Medulla oblongata (tissue), 1 donor: Measurements from ENCODE around the gene ROBO2.

Experiments
- DNase-seq: peaks from one replicate; pipeline ENCODE4 v3.0.0-alpha.2; 2015; ENCODE audit errors: extremely low spot score

The ROBO2 gene

GRCh38 chr3:77586216-77586615 is 546.3 kb downstream of the ROBO2 start:
- DNase-seq, result no peak

DNA sequence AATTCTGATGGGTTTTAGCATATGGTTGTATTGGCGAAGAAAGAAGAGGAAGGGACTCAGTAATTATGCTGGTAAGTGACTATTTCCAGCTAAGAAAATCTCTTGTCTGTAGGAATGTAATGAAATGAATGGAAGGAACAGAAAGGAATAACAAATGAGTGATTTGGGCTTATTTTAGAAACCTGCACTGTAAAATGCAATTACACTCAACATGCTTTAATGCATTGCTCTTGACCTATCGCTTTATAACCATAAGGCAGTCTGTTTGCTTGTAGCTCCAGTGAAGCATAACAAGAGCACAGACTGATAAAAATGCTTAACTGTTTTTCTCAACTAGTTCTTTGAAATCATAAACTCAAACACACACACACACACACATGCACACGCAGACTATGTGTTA is 549.0 kb downstream of the ROBO2 start:
- DNase-seq, result no peak

- no peak for DNase-seq
Measured at GRCh38 chr3:77590191-77590590, 550.3 kb downstream of the ROBO2 start.

- no peak for DNase-seq
Measured at GRCh38 chr3:77595371-77595870, 555.5 kb downstream of the ROBO2 start.

DNA sequence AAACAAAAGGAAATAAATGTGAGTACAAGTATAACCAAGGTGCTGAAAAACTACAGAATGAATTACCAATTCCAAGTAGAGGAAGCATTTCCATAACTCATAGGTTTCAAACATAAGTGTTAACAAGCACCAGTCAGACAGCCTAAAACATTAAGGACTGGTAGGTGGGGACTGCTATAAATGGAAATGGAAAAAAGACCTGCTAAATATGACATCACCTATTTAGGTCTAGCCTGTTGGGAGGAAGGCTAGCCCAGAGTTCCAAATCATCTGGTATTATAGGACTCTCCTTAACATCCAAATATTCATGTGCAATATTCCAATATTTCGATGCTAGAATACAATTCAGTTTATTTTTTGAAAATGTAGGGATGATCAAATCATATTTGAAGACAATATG is 560.0 kb downstream of the ROBO2 start:
- no peak for DNase-seq

- no peak for DNase-seq
Measured at GRCh38 chr3:77601823-77602415, 562.0 kb downstream of the ROBO2 start.

GRCh38 chr3:77602722-77603121 is 562.8 kb downstream of the ROBO2 start:
- DNase-seq, result no peak

DNA sequence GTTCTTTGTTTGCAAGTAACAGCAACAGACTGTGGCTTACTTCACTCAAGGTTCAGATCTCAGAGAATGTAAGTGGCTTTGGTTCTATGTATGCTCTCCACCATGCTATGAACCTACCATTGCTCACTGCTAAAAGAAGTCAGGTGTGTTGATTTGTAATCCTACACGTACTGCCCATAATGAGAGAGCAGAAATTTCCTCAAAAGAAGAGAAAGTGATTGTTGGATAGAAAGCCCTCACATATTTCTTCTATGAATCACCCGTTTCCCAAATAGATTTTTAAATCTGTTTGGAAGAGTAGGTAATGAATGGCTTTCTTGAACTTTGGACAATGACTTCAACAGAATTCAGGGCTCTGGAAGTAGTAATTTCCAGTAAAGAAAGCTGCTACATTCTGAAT is 565.4 kb downstream of the ROBO2 start:
- DNase-seq, result no peak

DNA sequence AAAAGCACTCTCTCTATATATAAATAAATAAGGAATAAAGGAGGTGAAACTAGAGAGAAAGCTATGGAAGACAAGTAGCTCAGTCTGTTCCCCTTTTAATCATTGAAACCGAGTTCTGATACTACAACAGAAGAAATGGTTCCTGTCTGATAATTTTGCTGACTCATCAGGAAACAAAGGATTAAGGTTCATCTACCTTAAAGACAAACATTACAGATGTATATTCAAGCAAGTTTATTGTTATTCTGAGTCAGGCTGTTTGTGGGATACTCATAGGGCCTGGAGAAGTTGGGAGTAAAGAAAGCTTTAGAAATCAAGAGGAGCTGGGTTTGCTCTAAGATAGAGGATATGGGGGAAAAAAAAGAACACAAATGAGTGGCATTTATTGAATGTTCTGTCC is 566.0 kb downstream of the ROBO2 start:
- DNase-seq, result no peak

GRCh38 chr3:77606372-77606771 is 566.5 kb downstream of the ROBO2 start:
- no peak for DNase-seq

DNA sequence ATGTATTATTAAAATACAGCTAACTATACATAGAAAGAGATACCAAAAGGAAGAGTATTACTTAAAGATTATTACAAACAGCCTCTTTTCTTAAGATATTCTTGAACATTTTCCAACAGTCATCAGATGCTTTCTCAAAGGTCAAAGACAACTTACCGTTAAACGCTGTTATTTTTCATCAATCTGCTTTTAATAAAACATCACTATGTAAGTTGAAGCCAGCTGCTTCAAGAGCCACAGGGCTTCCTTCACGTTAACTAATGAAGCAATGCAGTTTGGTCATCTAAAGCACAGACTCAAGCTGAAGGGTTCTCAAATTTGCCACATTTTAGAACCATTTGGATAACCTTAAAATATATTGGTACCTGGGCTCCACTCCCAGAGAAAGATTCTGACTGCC is 578.8 kb downstream of the ROBO2 start:
- DNase-seq, result no peak

GRCh38 chr3:77620009-77620408 is 580.1 kb downstream of the ROBO2 start:
- no peak for DNase-seq

- DNase-seq, result no peak
Measured at GRCh38 chr3:77623500-77623899, 583.6 kb downstream of the ROBO2 start.

DNA sequence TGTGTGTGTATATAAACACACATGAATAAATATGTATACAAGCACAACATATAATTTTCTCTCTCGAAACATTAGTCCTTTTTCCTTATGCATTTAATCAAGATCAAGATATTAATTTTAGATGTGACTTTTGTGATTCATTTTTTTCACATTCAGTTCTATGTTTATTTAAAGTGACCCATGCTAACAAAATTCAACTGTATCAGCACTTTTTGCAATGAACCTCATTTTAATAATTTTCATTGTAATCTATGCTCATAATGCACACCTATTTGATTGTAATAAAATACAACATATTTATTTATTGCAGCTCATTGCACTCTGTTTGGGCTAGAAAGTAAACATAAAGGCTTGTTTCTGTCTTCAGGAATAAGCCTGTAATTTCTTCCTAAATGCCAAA is 586.3 kb downstream of the ROBO2 start:
- no peak for DNase-seq

DNA sequence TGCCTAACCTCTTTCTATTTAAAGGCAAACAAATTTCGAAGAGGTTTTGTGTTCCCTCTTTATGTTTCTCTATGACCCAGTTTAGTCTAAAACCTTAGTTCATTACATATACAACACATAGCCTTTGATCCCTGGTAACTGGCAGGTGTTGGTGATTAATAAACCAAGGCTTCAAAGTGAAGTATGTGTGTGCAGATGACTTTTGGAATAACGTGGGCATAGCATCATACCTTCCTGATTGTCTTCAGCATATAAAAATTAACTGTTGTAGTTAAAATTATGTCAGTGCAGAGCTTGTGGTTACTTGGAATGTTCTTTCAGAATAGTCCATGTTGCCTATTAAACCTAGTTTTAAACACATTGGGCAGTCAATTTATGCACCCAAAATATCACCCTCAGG is 608.3 kb downstream of the ROBO2 start:
- no peak for DNase-seq

GRCh38 chr3:77648664-77649063 is 608.8 kb downstream of the ROBO2 start:
- no peak for DNase-seq

- no peak for DNase-seq
Measured at GRCh38 chr3:77652624-77653023, 612.7 kb downstream of the ROBO2 start.

GRCh38 chr3:77655396-77655795 is 615.5 kb downstream of the ROBO2 start:
- DNase-seq, result no peak

- DNase-seq, result no peak
Measured at GRCh38 chr3:77660718-77661117, 620.8 kb downstream of the ROBO2 start.

GRCh38 chr3:77667901-77668300 is 628.0 kb downstream of the ROBO2 start:
- no peak for DNase-seq

GRCh38 chr3:77668376-77668775 is 628.5 kb downstream of the ROBO2 start:
- no peak for DNase-seq

DNA sequence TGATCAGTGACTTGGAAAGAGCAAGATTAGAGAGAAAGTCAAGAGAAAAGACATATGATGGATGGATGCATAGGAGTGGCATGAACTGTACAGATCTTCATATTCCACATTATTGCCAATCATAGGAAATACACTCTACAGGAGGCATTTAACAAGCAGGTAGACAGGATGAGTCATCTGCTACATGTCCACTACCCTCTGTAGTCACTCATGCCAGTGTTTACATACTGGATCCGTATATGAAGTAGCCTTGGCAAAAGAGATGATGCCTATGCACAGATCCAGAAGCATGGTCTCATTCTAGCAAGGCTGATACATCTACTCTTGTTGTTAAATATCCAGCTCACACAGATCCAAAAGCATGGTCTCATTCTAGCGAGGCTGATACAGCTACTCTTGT is 632.1 kb downstream of the ROBO2 start:
- DNase-seq, result no peak

- DNase-seq, result no peak
Measured at GRCh38 chr3:77682162-77682561, 642.3 kb downstream of the ROBO2 start.

GRCh38 chr3:77684115-77684514 is 644.2 kb downstream of the ROBO2 start:
- no peak for DNase-seq
